Keratinocyte (primary cell): ENCODE measurements around the gene ACOXL. TPM values are rescaled to one million over a fixed set of nuclear protein-coding genes. Genes with fewer than 3 reads are reported as not detected.

Experiments
- DNase-seq: peaks from one replicate; pipeline ENCODE4 v3.0.0-alpha.2; 2011; ENCODE audit warnings: low read depth, missing footprints, low spot score
- FAIRE-seq: peaks from 2 replicates; lab custom pipeline; 2011; peaks lifted over from hg19 to GRCh38; lab: Jason Lieb, UNC
- H2AFZ ChIP-seq: 2 replicates; pipeline ENCODE4 v1.6.0; 2012; ENCODE audit warnings: low read length, control low read depth, inconsistent platforms; ENCODE audit not compliant: control insufficient read depth
- H3K27ac ChIP-seq: 2 replicates; pipeline ENCODE4 v1.5.1; 2011; ENCODE audit warnings: low read length; ENCODE audit not compliant: control insufficient read depth, insufficient read depth
- H3K27me3 ChIP-seq: 3 replicates; pipeline ENCODE4 v1.6.0; 2011; ENCODE audit warnings: low read length; ENCODE audit not compliant: control insufficient read depth, insufficient read depth; ENCODE audit errors: extremely low read depth
- H3K36me3 ChIP-seq, 2 experiments: 2 replicates in 1 of 2; 3 replicates in 1 of 2; pipeline ENCODE4 v1.5.1; 2011; ENCODE audit warnings: low read length in 2 of 2, mild to moderate bottlenecking in 1 of 2; ENCODE audit not compliant: control insufficient read depth in 2 of 2, insufficient read depth in 2 of 2; ENCODE audit errors: extremely low read depth in 1 of 2
- H3K4me1 ChIP-seq: 3 replicates; pipeline ENCODE4 v1.5.1; 2011; ENCODE audit warnings: low read length; ENCODE audit not compliant: control insufficient read depth, insufficient read depth; ENCODE audit errors: extremely low read depth
- H3K4me2 ChIP-seq: 3 replicates; pipeline ENCODE4 v1.6.0; 2011; ENCODE audit warnings: low read depth, low read length; ENCODE audit not compliant: control insufficient read depth, insufficient read depth; ENCODE audit errors: extremely low read depth
- H3K4me3 ChIP-seq, 3 experiments: fragments of 200-600 bp in 1 of 3; sonication (generic) in 1 of 3; 2 replicates in 2 of 3; 3 replicates in 1 of 3; pipeline ENCODE4 v1.5.1; 2011 to 2016; ENCODE audit warnings: low read length in 3 of 3, mild to moderate bottlenecking in 3 of 3, control low read depth in 2 of 3, inconsistent platforms in 1 of 3, low read depth in 1 of 3, mixed read lengths in 1 of 3, mixed run types in 1 of 3, moderate library complexity in 1 of 3; ENCODE audit not compliant: control insufficient read depth in 2 of 3, insufficient read depth in 2 of 3; ENCODE audit errors: extremely low read depth in 1 of 3
- H3K79me2 ChIP-seq: 2 replicates; pipeline ENCODE4 v1.6.0; 2012; ENCODE audit warnings: low read length; ENCODE audit not compliant: control insufficient read depth, insufficient read depth
- H3K9ac ChIP-seq: 3 replicates; pipeline ENCODE4 v1.6.0; 2011; ENCODE audit warnings: low read length; ENCODE audit not compliant: control insufficient read depth, insufficient read depth; ENCODE audit errors: extremely low read depth
- H3K9me1 ChIP-seq: 3 replicates; pipeline ENCODE4 v1.6.0; 2011; ENCODE audit warnings: low read length; ENCODE audit not compliant: control insufficient read depth, insufficient read depth; ENCODE audit errors: extremely low read depth
- H3K9me3 ChIP-seq: 2 replicates; pipeline ENCODE4 v1.5.1; 2012; ENCODE audit warnings: low read depth, low read length; ENCODE audit not compliant: control insufficient read depth
- H4K20me1 ChIP-seq: 3 replicates; pipeline ENCODE4 v1.6.0; 2011; ENCODE audit warnings: low read length; ENCODE audit not compliant: control insufficient read depth, insufficient read depth; ENCODE audit errors: extremely low read depth
- CTCF ChIP-seq, 3 experiments: IDR thresholded peaks in 1 of 3; conservative IDR thresholded peaks in 1 of 3; optimal IDR thresholded peaks in 1 of 3; 2 replicates in 2 of 3; 3 replicates in 1 of 3; pipeline versions ENCODE3 to v1.5.1; 2011; ENCODE audit warnings: low read length in 3 of 3, mild to moderate bottlenecking in 3 of 3, moderate library complexity in 2 of 3, control low read depth in 1 of 3, inconsistent platforms in 1 of 3; ENCODE audit not compliant: insufficient read depth in 2 of 3; ENCODE audit errors: extremely low read depth in 1 of 3
- EZH2 ChIP-seq: IDR thresholded peaks from one replicate; pipeline ENCODE4 v1.6.1; 2012; ENCODE audit warnings: inconsistent platforms, mild to moderate bottlenecking, low read length, moderate library complexity
- dilution Hi-C: fragments of 300-500 bp; cut with MboI; formaldehyde crosslinking; loops from one replicate; pipeline ENCODE4 v1.7.0; 2020; ENCODE audit warnings: low sequenced_read_pairs; ENCODE audit not compliant: extremely low pct_ligation_motif_present
- polyA plus RNA-seq, 5 experiments: library from polyadenylated mRNA; depleted of rRNA in 3 of 5; stranded (reverse) in 3 of 5; stranded (forward) in 1 of 5; unstranded in 1 of 5; fragments of >200 nt; gene quantifications; 1 replicate in 1 of 5; 2 replicates in 3 of 5; 3 replicates in 1 of 5; pipeline versions ENCODE4 v1.2.1 to v1.2.3, GENCODE V29; 2011 to 2012; ENCODE audit warnings: missing spikeins in 2 of 5, low read depth in 1 of 5, low replicate concordance in 1 of 5

ACOXL gene
- polyA plus RNA-seq, 1 donor (not counting 4 experiments of a cell fraction or from before 2014, with no cell fraction given): 0.04 TPM

- Histone ChIP-seq H3K4me2 (no peak overlapping the region), H3K9me1 (no peaks in the 10 kb centered on the region), H3K4me1 (no peaks in the 10 kb centered on the region), H3K9ac (no peak overlapping the region), H3K27ac (no peak overlapping the region), H3K36me3 (no peaks in the 10 kb centered on the region), H3K9me3 (no peaks in the 10 kb centered on the region), H4K20me1 (no peaks in the 10 kb centered on the region), H3K27me3 (peaks cover 8% of the 10 kb centered on the region), H3K79me2 (no peaks in the 10 kb centered on the region), H3K4me3 (no peak overlapping the region), H2AFZ (no peak overlapping the region)
- dilution Hi-C loops: no loop called here
- FAIRE-seq (no peak), DNase-seq (no peak)
- TF ChIP-seq CTCF (optimal IDR thresholded peaks at IDR 0.05 in 1 of 3, IDR thresholded peaks at IDR 0.05 in 1 of 3, conservative IDR thresholded peaks at IDR 0.05 in 1 of 3; ENCODE audit: extremely low read depth in 1 of 3, insufficient read depth in 2 of 3, low read length in 3 of 3) (no peak), EZH2 (no peak)
These were observed 273.4 kb downstream of the ACOXL start for GRCh38 chr2:111005821-111006220.

GRCh38 chr2:111007757-111008688 is 275.6 kb downstream of the ACOXL start:
- H3K36me3 ChIP-seq: no peaks in the 10 kb centered on the region
- no peaks in the 10 kb centered on the region for H3K9me1 ChIP-seq
- no peak overlapping the region for H3K9ac ChIP-seq
- DNase-seq (no peak), FAIRE-seq (no peak)
- no peak overlapping the region for H3K27ac ChIP-seq
- H4K20me1 ChIP-seq: no peaks in the 10 kb centered on the region
- dilution Hi-C loops: no loop called here
- H3K4me3 ChIP-seq: no peak overlapping the region
- H2AFZ ChIP-seq: no peak overlapping the region
- H3K4me2 ChIP-seq: no peak overlapping the region
- H3K9me3 ChIP-seq: no peaks in the 10 kb centered on the region
- H3K79me2 ChIP-seq: no peaks in the 10 kb centered on the region
- H3K4me1 ChIP-seq: no peaks in the 10 kb centered on the region
- H3K27me3 ChIP-seq: peaks cover 5% of the 10 kb centered on the region
- TF ChIP-seq EZH2 (no peak), CTCF (optimal IDR thresholded peaks at IDR 0.05 in 1 of 3, IDR thresholded peaks at IDR 0.05 in 1 of 3, conservative IDR thresholded peaks at IDR 0.05 in 1 of 3; ENCODE audit: extremely low read depth in 1 of 3, insufficient read depth in 2 of 3, low read length in 3 of 3) (no peak)
